Mononuclear cell (primary cell): ENCODE results near the gene PGAM5. TPM values are rescaled to one million over a fixed set of nuclear protein-coding genes. Genes with fewer than 3 reads are reported as not detected.
A peak's percentile ranks its signal among the peaks of the same experiment; 100 is the strongest.
"Not testable (repeated sequence)": the region's sequence is repeated elsewhere in the genome, so short reads cannot be mapped to it uniquely, and the experiment has no call there.

Experiments
- H3K27me3 ChIP-seq: 2 replicates; pipeline ENCODE4 v1.6.0; 2011; ENCODE audit warnings: low read length, control low read depth; ENCODE audit not compliant: insufficient read depth
- H3K4me1 ChIP-seq: 2 replicates; pipeline ENCODE4 v1.5.1; 2011; ENCODE audit warnings: mild to moderate bottlenecking, low read length, control low read depth; ENCODE audit not compliant: insufficient read depth
- H3K4me3 ChIP-seq: 2 replicates; pipeline ENCODE4 v1.5.1; 2011; ENCODE audit warnings: mild to moderate bottlenecking, low read length, moderate library complexity
- H3K9me3 ChIP-seq: 2 replicates; pipeline ENCODE4 v1.5.1; 2011; ENCODE audit warnings: low read depth, mild to moderate bottlenecking, control low read depth, low read length
- total RNA-seq: library from RNA; depleted of rRNA; stranded (reverse); fragments of >200 nt; gene quantifications from one replicate; pipeline ENCODE4 v1.2.3, GENCODE V29; 2012

The PGAM5 gene
- total RNA-seq, 1 donor, result 13.9 TPM

- no peaks in the 10 kb centered on the region for H3K9me3 ChIP-seq
- no peak overlapping the region for H3K4me3 ChIP-seq
- no peaks in the 10 kb centered on the region for H3K4me1 ChIP-seq
- H3K27me3 ChIP-seq, result no peaks in the 10 kb centered on the region
These were observed 33.2 kb downstream of the PGAM5 start for GRCh38 chr12:132743831-132744230.

- Histone ChIP-seq H3K9me3 (no peaks in the 10 kb centered on the region), H3K4me1 (no peaks in the 10 kb centered on the region), H3K27me3 (no peaks in the 10 kb centered on the region), H3K4me3 (no peak overlapping the region)
These were observed 36.0 kb downstream of the PGAM5 start for GRCh38 chr12:132746613-132747012.

- H3K27me3 ChIP-seq, result no peaks in the 10 kb centered on the region
- H3K9me3 ChIP-seq, result no peaks in the 10 kb centered on the region
- H3K4me3 ChIP-seq, result no peak overlapping the region
- no peaks in the 10 kb centered on the region for H3K4me1 ChIP-seq
These were observed 36.8 kb downstream of the PGAM5 start for GRCh38 chr12:132747395-132747794.

GRCh38 chr12:132747896-132748295, 37.3 kb downstream of the PGAM5 start:
- Histone ChIP-seq H3K9me3 (no peaks in the 10 kb centered on the region), H3K27me3 (no peaks in the 10 kb centered on the region), H3K4me1 (no peaks in the 10 kb centered on the region), H3K4me3 (no peak overlapping the region)

- no peaks in the 10 kb centered on the region for H3K4me1 ChIP-seq
- no peaks in the 10 kb centered on the region for H3K27me3 ChIP-seq
- no peaks in the 10 kb centered on the region for H3K9me3 ChIP-seq
- H3K4me3 ChIP-seq, result no peak overlapping the region
These were observed 37.7 kb downstream of the PGAM5 start for GRCh38 chr12:132748319-132748718.

- H3K4me1 ChIP-seq, H3K27me3 ChIP-seq, H3K9me3 ChIP-seq, H3K4me3 ChIP-seq: not testable (repeated sequence)
These were observed 43.0 kb downstream of the PGAM5 start for GRCh38 chr12:132753670-132754069.

- Histone ChIP-seq H3K4me1 (peaks cover under 1% of the 10 kb centered on the region), H3K9me3 (no peaks in the 10 kb centered on the region), H3K27me3 (no peaks in the 10 kb centered on the region), H3K4me3 (no peak overlapping the region)
These were observed 43.7 kb downstream of the PGAM5 start for GRCh38 chr12:132754160-132754932.

- H3K27me3 ChIP-seq, H3K9me3 ChIP-seq, H3K4me3 ChIP-seq: not testable (repeated sequence)
- H3K4me1 ChIP-seq, result peaks cover 26% of the 10 kb centered on the region
These were observed 48.2 kb downstream of the PGAM5 start for GRCh38 chr12:132758825-132759224.

GRCh38 chr12:132759359-132759758, 48.7 kb downstream of the PGAM5 start:
- Histone ChIP-seq H3K9me3 (no peaks in the 10 kb centered on the region), H3K27me3 (no peaks in the 10 kb centered on the region), H3K4me1 (peaks cover 26% of the 10 kb centered on the region), H3K4me3 (no peak overlapping the region)

- no peaks in the 10 kb centered on the region for H3K9me3 ChIP-seq
- H3K4me1 ChIP-seq, result peaks cover 38% of the 10 kb centered on the region
- H3K4me3 ChIP-seq, result peak within 1 kb of the TSS; percentile 67
- no peaks in the 10 kb centered on the region for H3K27me3 ChIP-seq
These were observed 50.6 kb downstream of the PGAM5 start, which contains the start of gene ANKLE2 for GRCh38 chr12:132761032-132761920. ANKLE2 (minus strand) TSS chr12:132761832; CDS start chr12:132761798, 34 bp downstream.

- Histone ChIP-seq H3K4me3 (peak overlapping the region; percentile 67), H3K4me1 (peaks cover 45% of the 10 kb centered on the region), H3K9me3 (no peaks in the 10 kb centered on the region), H3K27me3 (no peaks in the 10 kb centered on the region)
These were observed 51.4 kb downstream of the PGAM5 start for GRCh38 chr12:132761921-132762583.

GRCh38 chr12:132764231-132764630, 53.6 kb downstream of the PGAM5 start:
- H3K27me3 ChIP-seq, result no peaks in the 10 kb centered on the region

GRCh38 chr12:132765361-132765760, 54.7 kb downstream of the PGAM5 start:
- peaks cover 68% of the 10 kb centered on the region for H3K4me1 ChIP-seq
- H3K27me3 ChIP-seq, result no peaks in the 10 kb centered on the region
- no peak overlapping the region for H3K4me3 ChIP-seq
- H3K9me3 ChIP-seq, result no peaks in the 10 kb centered on the region

More at GRCh38 chr12:132764231-132764630, 53.6 kb downstream of the PGAM5 start:
- H3K4me1 ChIP-seq, result peaks cover 67% of the 10 kb centered on the region
- no peak overlapping the region for H3K4me3 ChIP-seq
- no peaks in the 10 kb centered on the region for H3K9me3 ChIP-seq

- H3K9me3 ChIP-seq, result no peaks in the 10 kb centered on the region
- H3K27me3 ChIP-seq, result no peaks in the 10 kb centered on the region
- peaks cover 73% of the 10 kb centered on the region for H3K4me1 ChIP-seq
- H3K4me3 ChIP-seq, result no peak overlapping the region
These were observed 55.9 kb downstream of the PGAM5 start for GRCh38 chr12:132766380-132767085.
